K562 (cell line): ENCODE data around the gene SLC35D2. TPM values are rescaled to one million over a fixed set of nuclear protein-coding genes. Genes with fewer than 3 reads are reported as not detected.
A peak's percentile ranks its signal among the peaks of the same experiment; 100 is the strongest.

ENCODE experiments used
- BMI1 ChIP-seq: fragments of 150-350 bp; IDR thresholded peaks from 2 replicates; pipeline ENCODE4 v1.6.1; 2014; ENCODE audit warnings: low read length
- CREM ChIP-seq: IDR thresholded peaks from 2 replicates; pipeline ENCODE4 v1.6.1; 2014; ENCODE audit warnings: antibody characterized with exemption, low read depth
- CTCF ChIP-seq, 3 experiments: IDR thresholded peaks in 2 of 3; conservative IDR thresholded peaks in 1 of 3; 2 replicates each; pipeline ENCODE4 v1.5.1; 2011 to 2012; ENCODE audit warnings: low read length in 3 of 3, mild to moderate bottlenecking in 3 of 3, control low read depth in 2 of 3, improper control_type of control experiment in 1 of 3, inconsistent platforms in 1 of 3, low read depth in 1 of 3, mixed read lengths in 1 of 3, moderate library complexity in 1 of 3; ENCODE audit not compliant: insufficient read depth in 2 of 3
- DACH1 ChIP-seq: fragments of 450-650 bp; IDR thresholded peaks from 2 replicates; pipeline ENCODE4 v1.6.1; 2018; ENCODE audit not compliant: partially characterized antibody
- DPF2 ChIP-seq: fragments of 450-650 bp; IDR thresholded peaks from 2 replicates; pipeline ENCODE4 v1.6.1; 2016
- HOMEZ ChIP-seq: fragments of 250-450 bp; sonication (Bioruptor Pico); IDR thresholded peaks from 2 replicates; pipeline ENCODE4 v1.4.0; 2020; ENCODE audit warnings: mild to moderate bottlenecking, moderate library complexity
- HOXB6 ChIP-seq: fragments of 250-450 bp; sonication (Bioruptor Pico); IDR thresholded peaks from 2 replicates; pipeline ENCODE4 v1.5.1; 2022; ENCODE audit warnings: mild to moderate bottlenecking, borderline replicate concordance
- NELFE ChIP-seq: IDR thresholded peaks from 2 replicates; pipeline ENCODE4 v1.6.1; 2011; ENCODE audit warnings: mild to moderate bottlenecking; ENCODE audit not compliant: insufficient read depth, insufficient read length
- NFE2L1 ChIP-seq: fragments of 450-650 bp; IDR thresholded peaks from 2 replicates; pipeline ENCODE4 v1.6.1; 2016; ENCODE audit warnings: missing genetic modification characterization, low read depth, mild to moderate bottlenecking, missing compliant biosample characterization, moderate library complexity, borderline replicate concordance
- NFIX ChIP-seq: fragments of 250-450 bp; sonication (Bioruptor Pico); IDR thresholded peaks from 2 replicates; pipeline ENCODE4 v1.4.0; 2020; ENCODE audit warnings: low read depth, mild to moderate bottlenecking, moderate library complexity
- PYGO2 ChIP-seq: fragments of 450-650 bp; IDR thresholded peaks from 2 replicates; pipeline ENCODE4 v1.6.1; 2016; ENCODE audit warnings: mild to moderate bottlenecking, missing genetic modification characterization, moderate library complexity, missing compliant biosample characterization
- RBFOX2 ChIP-seq: fragments of 200-400 bp; formaldehyde crosslinking; IDR thresholded peaks from 2 replicates; pipeline ENCODE4 v1.6.1; 2017; ENCODE audit warnings: low read depth, mild to moderate bottlenecking, low read length, moderate library complexity
- SNAPC5 ChIP-seq: fragments of 250-450 bp; sonication (Bioruptor Pico); IDR thresholded peaks from 2 replicates; pipeline ENCODE4 v1.8.0; 2021; ENCODE audit warnings: moderate library complexity, mild to moderate bottlenecking, inconsistent platforms
- STAT6 ChIP-seq: sonication (generic); formaldehyde crosslinking; IDR thresholded peaks from 2 replicates; pipeline ENCODE4 v1.8.1; 2023; ENCODE audit warnings: mild to moderate bottlenecking, missing genetic modification reagents
- YY1 ChIP-seq, 3 experiments: IDR thresholded peaks; 2 replicates each; pipeline ENCODE4 v1.6.1; 2011; ENCODE audit warnings: low read length in 2 of 3, mild to moderate bottlenecking in 2 of 3, moderate library complexity in 2 of 3, borderline replicate concordance in 1 of 3, control low read depth in 1 of 3, low read depth in 1 of 3; ENCODE audit not compliant: insufficient read depth in 3 of 3, insufficient replicate concordance in 2 of 3, control insufficient read depth in 1 of 3, insufficient read length in 1 of 3; ENCODE audit errors: extremely low read depth in 1 of 3
- ZBTB33 ChIP-seq: sonication (generic); formaldehyde crosslinking; IDR thresholded peaks from 2 replicates; pipeline ENCODE4 v1.8.1; 2023; ENCODE audit warnings: mild to moderate bottlenecking, missing genetic modification reagents
- ZKSCAN1 ChIP-seq: fragments of 150-350 bp; IDR thresholded peaks from 2 replicates; pipeline ENCODE4 v1.6.1; 2016; ENCODE audit warnings: low read depth, low read length
- ZNF3 ChIP-seq: fragments of 250-450 bp; sonication (Bioruptor Pico); IDR thresholded peaks from 2 replicates; pipeline ENCODE4 v1.5.0; 2021; ENCODE audit warnings: mild to moderate bottlenecking, moderate library complexity
- polyA plus RNA-seq, 8 experiments: library from polyadenylated mRNA; depleted of rRNA in 4 of 8; stranded (reverse) in 5 of 8; unstranded in 3 of 8; fragments of >200 nt; fragmentation: Nextera tagmentation in 2 of 8; fragmentation: Illumina TruSeq in 1 of 8; extraction: Ambion mirVana in 2 of 8; extraction: Trizol in 1 of 8; gene quantifications; 2 replicates each; pipeline versions ENCODE4 v1.2.1 to v1.2.3, GENCODE V29; 2011 to 2014; ENCODE audit warnings: inconsistent platforms in 1 of 8, missing spikeins in 1 of 8
- total RNA-seq, 7 experiments: library from RNA; depleted of rRNA in 6 of 7; stranded (reverse); fragments of >200 nt in 6 of 7; fragmentation: Illumina TruSeq in 2 of 7; extraction: Trizol in 2 of 7; gene quantifications; 2 replicates each; pipeline versions ENCODE4 v1.2.1 to v1.2.3, GENCODE V29; 2011 to 2021; ENCODE audit warnings: low replicate concordance in 1 of 7

Gene SLC35D2
- total and polyA plus RNA-seq, 9 of the 15 experiments (the other 6 are each of a cell fraction or from before 2014, with no cell fraction given), result 2.9 to 14.9 (median 11.7) TPM

GRCh38 chr9:96418920-96419690, 35.6 kb upstream of the SLC35D2 start (continued):
- no peak for TF ChIP-seq STAT6 (CRISPR knock-in tag)
- TF ChIP-seq PYGO2 (tag), result no peak
- TF ChIP-seq BMI1, result no peak
- no peak for TF ChIP-seq ZKSCAN1
- TF ChIP-seq ZNF3 (CRISPR knock-in tag), result no peak
- TF ChIP-seq RBFOX2, result peak; percentile 77
- TF ChIP-seq ZBTB33 (CRISPR knock-in tag), result peak; percentile 60
- no peak for TF ChIP-seq NFE2L1 (tag)
- TF ChIP-seq NFIX, result no peak
- peak; percentile 70; the same call in 1 of the 2 replicates for TF ChIP-seq CREM
- no peak for TF ChIP-seq HOXB6 (CRISPR knock-in tag)
- TF ChIP-seq SNAPC5 (CRISPR knock-in tag), result no peak
- TF ChIP-seq NELFE, result no peak
- TF ChIP-seq DPF2, result peak; percentile 40; the same call in 1 of the 2 replicates
- TF ChIP-seq DACH1, result peak; percentile 20
- TF ChIP-seq HOMEZ (CRISPR knock-in tag), result no peak
- peak in 2 of 3 experiments; percentile 52 to 62 for TF ChIP-seq YY1 (IDR thresholded peaks at IDR 0.05; ENCODE audit: borderline replicate concordance in 1 of 3, control insufficient read depth in 1 of 3, extremely low read depth in 1 of 3, insufficient read depth in 3 of 3, insufficient read length in 1 of 3, insufficient replicate concordance in 2 of 3, low read depth in 1 of 3, low read length in 2 of 3)
- TF ChIP-seq CTCF (IDR thresholded peaks at IDR 0.05 in 2 of 3, conservative IDR thresholded peaks at IDR 0.05 in 1 of 3; ENCODE audit: insufficient read depth in 2 of 3, low read depth in 1 of 3, low read length in 3 of 3), result no peak; a peak in 1 of 6 replicates
